HEK293T (cell line): ENCODE data around the gene VHLL.

ENCODE experiments used
- ARNT ChIP-seq: fragments of 450-650 bp; IDR thresholded peaks from 2 replicates; pipeline ENCODE4 v1.6.1; 2017; ENCODE audit warnings: mild to moderate bottlenecking
- BHLHE40 ChIP-seq: fragments of 450-650 bp; IDR thresholded peaks from 2 replicates; pipeline ENCODE4 v1.6.1; 2016; ENCODE audit warnings: mild to moderate bottlenecking, moderate library complexity, borderline replicate concordance
- CTBP1 ChIP-seq: fragments of 450-650 bp; IDR thresholded peaks from 2 replicates; pipeline ENCODE4 v1.6.1; 2016; ENCODE audit warnings: borderline replicate concordance
- ELF4 ChIP-seq: fragments of 450-650 bp; IDR thresholded peaks from 2 replicates; pipeline ENCODE4 v1.6.1; 2017; ENCODE audit warnings: antibody characterized with exemption
- FOXK2 ChIP-seq: fragments of 450-650 bp; IDR thresholded peaks from 2 replicates; pipeline ENCODE4 v1.6.1; 2016; ENCODE audit warnings: mild to moderate bottlenecking
- FOXM1 ChIP-seq: fragments of 450-650 bp; IDR thresholded peaks from 2 replicates; pipeline ENCODE4 v1.6.1; 2017; ENCODE audit warnings: mild to moderate bottlenecking, borderline replicate concordance
- HDGF ChIP-seq: fragments of 450-650 bp; IDR thresholded peaks from 2 replicates; pipeline ENCODE4 v1.6.1; 2017; ENCODE audit warnings: antibody characterized with exemption, borderline replicate concordance
- L3MBTL2 ChIP-seq: fragments of 450-650 bp; conservative IDR thresholded peaks from 2 replicates; pipeline ENCODE4 v1.6.1; 2016; ENCODE audit warnings: mild to moderate bottlenecking
- LEF1 ChIP-seq: fragments of 450-650 bp; IDR thresholded peaks from 2 replicates; pipeline ENCODE4 v1.6.1; 2017; ENCODE audit warnings: mild to moderate bottlenecking, borderline replicate concordance
- NFRKB ChIP-seq: fragments of 450-650 bp; IDR thresholded peaks from 2 replicates; pipeline ENCODE4 v1.6.1; 2016; ENCODE audit warnings: mild to moderate bottlenecking, moderate library complexity
- SP1 ChIP-seq: fragments of 450-650 bp; IDR thresholded peaks from 2 replicates; pipeline ENCODE4 v1.6.1; 2017
- SUZ12 ChIP-seq: fragments of 450-650 bp; IDR thresholded peaks from 2 replicates; pipeline ENCODE4 v1.6.1; 2016; ENCODE audit warnings: mild to moderate bottlenecking
- TARDBP ChIP-seq: fragments of 450-650 bp; IDR thresholded peaks from 2 replicates; pipeline ENCODE4 v1.6.1; 2016
- ZNF384 ChIP-seq: fragments of 450-650 bp; IDR thresholded peaks from 2 replicates; pipeline ENCODE4 v1.6.1; 2016

- no peak for TF ChIP-seq FOXM1
- no peak for TF ChIP-seq NFRKB
- TF ChIP-seq ZNF384, result no peak
- TF ChIP-seq L3MBTL2, result no peak
- no peak for TF ChIP-seq SP1
- no peak for TF ChIP-seq ELF4
- no peak for TF ChIP-seq CTBP1
- no peak for TF ChIP-seq HDGF
- TF ChIP-seq FOXK2, result no peak
- TF ChIP-seq LEF1, result no peak
- no peak for TF ChIP-seq TARDBP
- no peak for TF ChIP-seq ARNT
- no peak for TF ChIP-seq SUZ12
- no peak for TF ChIP-seq BHLHE40
Observed at GRCh38 chr1:156303241-156303640, 4.1 kb upstream of the VHLL start.
